Stimulated activated CD8-positive, alpha-beta memory T cell treated with anti-CD3 and anti-CD28 coated beads, Interleukin-12 subunit alpha, Interleukin-12 subunit beta, amount 100 ng/mL, for 24 hours (primary cell): Measurements from ENCODE around the gene MISP3.

ENCODE experiments used
- DNase-seq: peaks from one replicate; pipeline ENCODE4 v3.0.0-alpha.2; 2020; ENCODE audit errors: extremely low read depth

The MISP3 gene

GRCh38 chr19:14102756-14103155 is 30.2 kb downstream of the MISP3 start:
- DNase-seq, result no peak

GRCh38 chr19:14103310-14103709 is 30.7 kb downstream of the MISP3 start:
- no peak for DNase-seq

GRCh38 chr19:14105680-14106079 is 33.1 kb downstream of the MISP3 start:
- no peak for DNase-seq

GRCh38 chr19:14106840-14107239 is 34.3 kb downstream of the MISP3 start:
- no peak for DNase-seq

GRCh38 chr19:14107581-14108461 is 35.2 kb downstream of the MISP3 start:
- no peak for DNase-seq

GRCh38 chr19:14110650-14111049 is 38.1 kb downstream of the MISP3 start:
- DNase-seq, result no peak

- DNase-seq, result no peak
Observed at GRCh38 chr19:14111486-14111885, 38.9 kb downstream of the MISP3 start.

GRCh38 chr19:14112051-14112808 is 39.6 kb downstream of the MISP3 start:
- DNase-seq, result no peak

GRCh38 chr19:14112809-14113385 is 40.3 kb downstream of the MISP3 start:
- DNase-seq, result no peak

GRCh38 chr19:14113762-14114414 is 41.3 kb downstream of the MISP3 start:
- DNase-seq, result no peak

GRCh38 chr19:14114439-14114838 is 41.9 kb downstream of the MISP3 start:
- DNase-seq, result no peak

GRCh38 chr19:14114854-14115253 is 42.3 kb downstream of the MISP3 start:
- DNase-seq, result no peak

- DNase-seq, result no peak
Observed at GRCh38 chr19:14115756-14116155, 43.2 kb downstream of the MISP3 start.

GRCh38 chr19:14116525-14116917 is 43.9 kb downstream of the MISP3 start:
- no peak for DNase-seq

GRCh38 chr19:14116918-14117578 is 44.5 kb downstream of the MISP3 start:
- DNase-seq, result no peak

GRCh38 chr19:14117668-14118164 is 45.1 kb downstream of the MISP3 start, which contains the start of gene PRKACA:
TSS of gene PRKACA (minus strand) at chr19:14117762. CDS start at chr19:14117547, 215 bp downstream.
- peak; percentile 98 for DNase-seq

GRCh38 chr19:14118165-14119051 is 45.8 kb downstream of the MISP3 start:
- DNase-seq, result no peak

- DNase-seq, result no peak
Observed at GRCh38 chr19:14119146-14119545, 46.6 kb downstream of the MISP3 start.

GRCh38 chr19:14119644-14120496 is 47.3 kb downstream of the MISP3 start:
- no peak for DNase-seq

- DNase-seq, result no peak
Observed at GRCh38 chr19:14120497-14120780, 47.9 kb downstream of the MISP3 start.
